Activated CD8-positive, alpha-beta memory T cell treated with anti-CD3 and anti-CD28 coated beads, Interleukin-2, amount 10 ng/mL, durations not matched to agents 7 days and 5 days (primary cell): ENCODE measurements around the gene MS4A13. TPM values are rescaled to one million over a fixed set of nuclear protein-coding genes. Genes with fewer than 3 reads are reported as not detected.

Experiments used
- ATAC-seq: fragments of 150-1000 bp; cut with Tn5 transposase; one replicate; pipeline ENCODE4 v1.10.0; 2021; ENCODE audit warnings: moderate library complexity
- CTCF ChIA-PET: fragments of 350-600 bp; sonication (Branson Sonifier 250); formaldehyde crosslinking; loops from one replicate; lab custom pipeline; 2021; ENCODE audit warnings: antibody characterized with exemption; lab: Charles Lee
- DNase-seq: peaks from one replicate; pipeline ENCODE4 v3.0.0-alpha.2; 2020
- H3K27ac Mint-ChIP-seq: one replicate; pipeline ENCODE4 v1.8.0; 2021; ENCODE audit warnings: mild to moderate bottlenecking, mixed read lengths
- H3K27me3 Mint-ChIP-seq: one replicate; pipeline ENCODE4 v1.8.0; 2021; ENCODE audit warnings: mixed read lengths
- H3K36me3 Mint-ChIP-seq: one replicate; pipeline ENCODE4 v1.8.0; 2021; ENCODE audit warnings: mild to moderate bottlenecking, mixed read lengths
- H3K4me1 Mint-ChIP-seq: one replicate; pipeline ENCODE4 v1.8.0; 2021; ENCODE audit warnings: mixed read lengths
- H3K4me3 Mint-ChIP-seq: one replicate; pipeline ENCODE4 v1.8.0; 2021; ENCODE audit warnings: mild to moderate bottlenecking, moderate library complexity, mixed read lengths
- H3K9me3 Mint-ChIP-seq: one replicate; pipeline ENCODE4 v1.8.0; 2022; ENCODE audit warnings: low read depth, mixed read lengths
- total RNA-seq, 2 experiments: library from RNA; stranded (reverse); gene quantifications; one replicate each; pipeline ENCODE4 v1.2.3, GENCODE V29; 2021

MS4A13 gene
- total RNA-seq, 2 experiments from 2014 or later = not detected

- ATAC-seq = no peak
- H3K27me3 Mint-ChIP-seq = peaks cover 8% of the 10 kb centered on the region
- CTCF ChIA-PET = no interaction called here
- DNase-seq = no peak
- no peak overlapping the region for H3K27ac Mint-ChIP-seq
- H3K36me3 Mint-ChIP-seq = peaks cover 3% of the 10 kb centered on the region
- peaks cover 5% of the 10 kb centered on the region for H3K4me1 Mint-ChIP-seq
- H3K4me3 Mint-ChIP-seq = no peak overlapping the region
- H3K9me3 Mint-ChIP-seq = peaks cover 6% of the 10 kb centered on the region
Measured at GRCh38 chr11:60566776-60567175, 51.6 kb downstream of the MS4A13 start.

- no peak for ATAC-seq
- no peaks in the 10 kb centered on the region for H3K9me3 Mint-ChIP-seq
- no peak for DNase-seq
- H3K4me3 Mint-ChIP-seq = no peak overlapping the region
- CTCF ChIA-PET = no interaction called here
- no peak overlapping the region for H3K27ac Mint-ChIP-seq
- no peaks in the 10 kb centered on the region for H3K36me3 Mint-ChIP-seq
- H3K4me1 Mint-ChIP-seq = no peaks in the 10 kb centered on the region
- peaks cover 11% of the 10 kb centered on the region for H3K27me3 Mint-ChIP-seq
Measured at GRCh38 chr11:60570970-60571369, 55.8 kb downstream of the MS4A13 start.

- CTCF ChIA-PET = no interaction called here
Measured at GRCh38 chr11:60589611-60590010, 74.4 kb downstream of the MS4A13 start.

More at GRCh38 chr11:60589611-60590010, 74.4 kb downstream of the MS4A13 start:
- no peaks in the 10 kb centered on the region for H3K4me1 Mint-ChIP-seq
- peaks cover 3% of the 10 kb centered on the region for H3K9me3 Mint-ChIP-seq
- no peaks in the 10 kb centered on the region for H3K36me3 Mint-ChIP-seq
- DNase-seq (no peak), ATAC-seq (no peak)
- no peak overlapping the region for H3K4me3 Mint-ChIP-seq
- H3K27me3 Mint-ChIP-seq = peaks cover 12% of the 10 kb centered on the region
- H3K27ac Mint-ChIP-seq = no peak overlapping the region

Other genes starting within 250 kb of the MS4A13 start
- not detected for gene MS4A4A, start 234.7 kb upstream of the MS4A13 start, total RNA-seq
- not detected for gene MS4A6E, start 188.1 kb upstream of the MS4A13 start, total RNA-seq
- gene MS4A7, start 136.9 kb upstream of the MS4A13 start, total RNA-seq = not detected
- not detected for gene MS4A14, start 118.9 kb upstream of the MS4A13 start, total RNA-seq
- not detected for gene MS4A5, start 85.8 kb upstream of the MS4A13 start, total RNA-seq
- gene MS4A1, start 59.5 kb upstream of the MS4A13 start, total RNA-seq = not detected
- gene MS4A12, start 22.6 kb upstream of the MS4A13 start, total RNA-seq = not detected
- gene MS4A8, start 184.2 kb downstream of the MS4A13 start, total RNA-seq = not detected
- not detected for gene MS4A18, start 209.3 kb downstream of the MS4A13 start, total RNA-seq
- gene MS4A15, start 241.5 kb downstream of the MS4A13 start, total RNA-seq = not detected